Gastrocnemius medialis (tissue), 4 donors: ENCODE results near the gene PTH1R.

ENCODE experiments used
- CTCF ChIP-seq, 5 experiments: fragments of 450-650 bp in 3 of 5; fragments of 200-600 bp in 2 of 5; sonication (generic) in 2 of 5; IDR thresholded peaks in 4 of 5; conservative IDR thresholded peaks in 1 of 5; 1 replicate in 4 of 5; 2 replicates in 1 of 5; pipeline ENCODE4 v1.5.1; 2016 to 2019; ENCODE audit warnings: antibody characterized with exemption in 5 of 5, mild to moderate bottlenecking in 3 of 5, moderate library complexity in 3 of 5
- POLR2A ChIP-seq, 2 donors: fragments of 450-650 bp; IDR thresholded peaks; one replicate each; pipeline ENCODE4 v1.6.1; 2017; ENCODE audit warnings: antibody characterized with exemption in 2 of 2, mild to moderate bottlenecking in 2 of 2, moderate library complexity in 2 of 2

- TF ChIP-seq POLR2A (IDR thresholded peaks at IDR 0.05) (no peak), CTCF (IDR thresholded peaks at IDR 0.05 in 4 of 5, conservative IDR thresholded peaks at IDR 0.05 in 1 of 5) (no peak)
Observed at GRCh38 chr3:46843508-46843907, 34.0 kb upstream of the PTH1R start.
